HL-60/S4 treated with phorbol 12-myristate 13-acetate at 8.2 ng/mL for 4 days and 3 days (cell line): ENCODE results near the gene GRIK4.
"Not testable (repeated sequence)": the region's sequence is repeated elsewhere in the genome, so short reads cannot be mapped to it uniquely, and the experiment has no call there.

Source experiments
- in situ Hi-C: fragments of 300-500 bp; cut with MboI; formaldehyde crosslinking; loops from 2 replicates; pipeline ENCODE4 v1.15.0; 2022; ENCODE audit warnings: low sequenced_read_pairs

Gene GRIK4

GRCh38 chr11:120759046-120759445 lies 247.5 kb downstream of the GRIK4 start:
- in situ Hi-C loops: no loop called here

- in situ Hi-C loops: not testable (repeated sequence)
These were observed 254.2 kb downstream of the GRIK4 start for GRCh38 chr11:120765710-120766109.

- in situ Hi-C loops: no loop called here
These were observed 254.8 kb downstream of the GRIK4 start for GRCh38 chr11:120766318-120766717.

- in situ Hi-C loops: no loop called here
These were observed 257.4 kb downstream of the GRIK4 start for GRCh38 chr11:120768949-120769348.

GRCh38 chr11:120769906-120770305 lies 258.4 kb downstream of the GRIK4 start:
- in situ Hi-C loops: no loop called here

GRCh38 chr11:120771551-120772060 lies 260.1 kb downstream of the GRIK4 start:
- in situ Hi-C loops: no loop called here

GRCh38 chr11:120773501-120774031 lies 262.0 kb downstream of the GRIK4 start:
- in situ Hi-C loops: no loop called here

- in situ Hi-C loops: no loop called here
These were observed 263.2 kb downstream of the GRIK4 start for GRCh38 chr11:120774591-120775386.

- in situ Hi-C loops: no loop called here
These were observed 264.7 kb downstream of the GRIK4 start for GRCh38 chr11:120775986-120776951.

GRCh38 chr11:120778685-120779490 lies 267.3 kb downstream of the GRIK4 start:
- in situ Hi-C loops: no loop called here

- in situ Hi-C loops: no loop called here
These were observed 268.7 kb downstream of the GRIK4 start for GRCh38 chr11:120780239-120780638.

- in situ Hi-C loops: no loop called here
These were observed 270.1 kb downstream of the GRIK4 start for GRCh38 chr11:120781486-120782120.

- in situ Hi-C loops: no loop called here
These were observed 273.2 kb downstream of the GRIK4 start for GRCh38 chr11:120784566-120785251.

GRCh38 chr11:120785576-120785975 lies 274.0 kb downstream of the GRIK4 start:
- in situ Hi-C loops: no loop called here

- in situ Hi-C loops: no loop called here
These were observed 274.7 kb downstream of the GRIK4 start for GRCh38 chr11:120786206-120786735.

GRCh38 chr11:120787224-120787623 lies 275.7 kb downstream of the GRIK4 start:
- in situ Hi-C loops: not testable (repeated sequence)

GRCh38 chr11:120789391-120789790 lies 277.8 kb downstream of the GRIK4 start:
- in situ Hi-C loops: no loop called here

GRCh38 chr11:120792306-120792705 lies 280.8 kb downstream of the GRIK4 start:
- in situ Hi-C loops: no loop called here

- in situ Hi-C loops: no loop called here
These were observed 281.6 kb downstream of the GRIK4 start for GRCh38 chr11:120793150-120793549.
